ENCODE measurements around the gene CREB5. TPM values are rescaled to one million over a fixed set of nuclear protein-coding genes. Genes with fewer than 3 reads are reported as not detected.

The CREB5 gene
- total RNA-seq, 2 experiments from 2014 or later: 0.19 to 0.22 TPM

DNA sequence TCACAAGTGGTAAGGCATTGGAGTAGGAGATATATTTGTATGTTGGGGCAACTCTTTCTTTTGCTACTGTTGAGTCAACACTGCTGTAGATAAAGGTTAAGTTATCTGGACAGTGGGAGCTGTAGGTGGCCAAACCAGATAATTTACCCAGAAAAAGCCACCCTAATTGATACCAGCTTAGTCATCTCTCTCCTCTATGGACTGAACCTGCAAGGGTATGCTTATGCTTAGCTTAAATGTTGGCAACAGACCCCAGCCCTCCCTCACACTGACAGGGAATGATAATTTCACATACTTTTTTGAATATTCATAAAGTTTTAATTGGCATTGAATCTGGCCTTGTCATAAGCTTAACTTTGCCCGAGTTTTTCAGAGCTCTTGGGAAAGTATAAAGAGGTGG lies 66.3 kb downstream of the CREB5 start:
- Histone ChIP-seq H3K4me1 (ENCODE audit: insufficient read depth, low read length) (no peaks in the 10 kb centered on the region), H3K9me3 (ENCODE audit: control insufficient read depth in 1 of 2, insufficient read depth in 1 of 2, low read length in 2 of 2) (no peaks in the 10 kb centered on the region), H3K36me3 (ENCODE audit: insufficient read depth, low read length) (no peaks in the 10 kb centered on the region), H3K27ac (ENCODE audit: low read depth in 1 of 2, low read length in 2 of 2) (no peak overlapping the region), H3K4me3 (ENCODE audit: low read length) (no peak overlapping the region), H3K27me3 (ENCODE audit: control insufficient read depth in 1 of 2, insufficient read depth in 2 of 2, low read length in 2 of 2) (peaks cover 5 to 8% of the 10 kb centered on the region in 2 experiments)
- no peak overlapping the region for H3K4me3 Mint-ChIP-seq
- POLR2A ChIA-PET: no interaction called here
- no peaks in the 10 kb centered on the region for H3K36me3 Mint-ChIP-seq (ENCODE audit: low read depth)
- intact Hi-C loops (cut with DNase I, micrococcal nuclease): no loop called here
- H3K9me3 Mint-ChIP-seq: no peaks in the 10 kb centered on the region
- no peak overlapping the region for H3K27ac Mint-ChIP-seq
- CTCF ChIA-PET: no interaction called here
- TF ChIP-seq, protein P1, sequence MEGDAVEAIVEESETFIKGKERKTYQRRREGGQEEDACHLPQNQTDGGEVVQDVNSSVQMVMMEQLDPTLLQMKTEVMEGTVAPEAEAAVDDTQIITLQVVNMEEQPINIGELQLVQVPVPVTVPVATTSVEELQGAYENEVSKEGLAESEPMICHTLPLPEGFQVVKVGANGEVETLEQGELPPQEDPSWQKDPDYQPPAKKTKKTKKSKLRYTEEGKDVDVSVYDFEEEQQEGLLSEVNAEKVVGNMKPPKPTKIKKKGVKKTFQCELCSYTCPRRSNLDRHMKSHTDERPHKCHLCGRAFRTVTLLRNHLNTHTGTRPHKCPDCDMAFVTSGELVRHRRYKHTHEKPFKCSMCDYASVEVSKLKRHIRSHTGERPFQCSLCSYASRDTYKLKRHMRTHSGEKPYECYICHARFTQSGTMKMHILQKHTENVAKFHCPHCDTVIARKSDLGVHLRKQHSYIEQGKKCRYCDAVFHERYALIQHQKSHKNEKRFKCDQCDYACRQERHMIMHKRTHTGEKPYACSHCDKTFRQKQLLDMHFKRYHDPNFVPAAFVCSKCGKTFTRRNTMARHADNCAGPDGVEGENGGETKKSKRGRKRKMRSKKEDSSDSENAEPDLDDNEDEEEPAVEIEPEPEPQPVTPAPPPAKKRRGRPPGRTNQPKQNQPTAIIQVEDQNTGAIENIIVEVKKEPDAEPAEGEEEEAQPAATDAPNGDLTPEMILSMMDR (IDR thresholded peaks at IDR 0.05): no peak
- no peaks in the 10 kb centered on the region for H3K4me1 Mint-ChIP-seq (ENCODE audit: low read depth)
- no peak for DNase-seq
- H3K27me3 Mint-ChIP-seq: peaks cover 33% of the 10 kb centered on the region
- no peak for ATAC-seq (ENCODE audit: poor library complexity)

DNA sequence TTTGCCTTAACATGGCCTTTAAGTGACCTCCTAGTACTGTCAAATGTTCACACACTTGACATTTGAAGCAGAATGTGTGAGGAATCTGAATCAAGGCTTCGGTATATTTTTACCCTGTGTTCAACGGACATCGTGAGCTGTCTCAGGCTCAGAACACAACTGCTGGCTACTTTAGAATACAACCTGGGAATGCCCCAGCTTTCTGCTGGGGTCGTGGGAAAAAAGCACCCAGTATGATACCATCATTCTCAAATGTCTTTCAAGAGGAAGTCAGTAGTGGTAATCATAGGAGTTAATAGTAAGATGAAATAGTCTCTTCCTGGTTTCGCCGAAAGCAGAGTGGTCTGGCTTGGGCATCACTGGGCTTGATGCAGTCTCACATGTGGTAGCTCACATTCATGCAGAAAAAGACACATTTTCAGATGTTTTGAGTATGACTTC lies 67.2 kb downstream of the CREB5 start:
- H3K9me3 Mint-ChIP-seq: no peaks in the 10 kb centered on the region
- POLR2A ChIA-PET: no interaction called here
- no peak overlapping the region for H3K27ac ChIP-seq (ENCODE audit: low read depth in 1 of 2, low read length in 2 of 2)
- no peak overlapping the region for H3K4me3 Mint-ChIP-seq
- CTCF ChIA-PET: no interaction called here
- no peak overlapping the region for H3K4me3 ChIP-seq (ENCODE audit: low read length)
- H3K36me3 Mint-ChIP-seq (ENCODE audit: low read depth): no peaks in the 10 kb centered on the region
- ATAC-seq (ENCODE audit: poor library complexity): no peak
- H3K27me3 ChIP-seq (ENCODE audit: control insufficient read depth in 1 of 2, insufficient read depth in 2 of 2, low read length in 2 of 2): peaks cover 4 to 5% of the 10 kb centered on the region in 2 experiments
- DNase-seq: no peak
- no peaks in the 10 kb centered on the region for H3K9me3 ChIP-seq (ENCODE audit: control insufficient read depth in 1 of 2, insufficient read depth in 1 of 2, low read length in 2 of 2)
- no peaks in the 10 kb centered on the region for H3K36me3 ChIP-seq (ENCODE audit: insufficient read depth, low read length)
- H3K4me1 ChIP-seq (ENCODE audit: insufficient read depth, low read length): no peaks in the 10 kb centered on the region
- H3K27ac Mint-ChIP-seq: no peak overlapping the region
- H3K4me1 Mint-ChIP-seq (ENCODE audit: low read depth): no peaks in the 10 kb centered on the region
- H3K27me3 Mint-ChIP-seq: peaks cover 28% of the 10 kb centered on the region
- intact Hi-C loops (cut with DNase I, micrococcal nuclease): no loop called here
- TF ChIP-seq, protein P1 (IDR thresholded peaks at IDR 0.05): no peak

DNA sequence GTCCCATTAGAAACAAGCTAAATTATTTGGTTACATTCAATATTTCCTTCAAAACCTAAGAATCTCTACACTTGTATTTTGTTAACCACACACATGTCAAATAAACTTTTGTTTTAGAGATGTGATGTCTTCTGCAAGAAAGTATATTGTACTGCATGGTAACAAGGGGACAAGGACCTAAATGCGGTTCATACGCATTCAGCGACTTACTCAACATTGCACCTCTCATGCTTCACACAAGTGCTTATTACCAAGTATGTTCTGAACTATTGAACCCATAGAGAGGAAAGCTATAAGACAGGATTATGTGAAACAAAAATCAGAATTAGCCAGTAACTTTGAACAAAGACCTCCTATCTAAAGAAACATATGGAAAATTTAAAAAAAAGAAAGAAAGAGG lies 68.3 kb downstream of the CREB5 start:
- ChIA-PET CTCF (no interaction called here), POLR2A (no interaction called here)
- TF ChIP-seq, protein P1 (IDR thresholded peaks at IDR 0.05): no peak
- Histone ChIP-seq H3K27me3 (ENCODE audit: control insufficient read depth in 1 of 2, insufficient read depth in 2 of 2, low read length in 2 of 2) (peaks cover 4 to 5% of the 10 kb centered on the region in 2 experiments), H3K4me1 (ENCODE audit: insufficient read depth, low read length) (no peaks in the 10 kb centered on the region), H3K4me3 (ENCODE audit: low read length) (no peak overlapping the region), H3K27ac (ENCODE audit: low read depth in 1 of 2, low read length in 2 of 2) (no peak overlapping the region), H3K9me3 (ENCODE audit: control insufficient read depth in 1 of 2, insufficient read depth in 1 of 2, low read length in 2 of 2) (no peaks in the 10 kb centered on the region), H3K36me3 (ENCODE audit: insufficient read depth, low read length) (no peaks in the 10 kb centered on the region)
- H3K27me3 Mint-ChIP-seq: peaks cover 27% of the 10 kb centered on the region
- H3K27ac Mint-ChIP-seq: no peak overlapping the region
- DNase-seq (no peak), ATAC-seq (ENCODE audit: poor library complexity) (no peak)
- H3K9me3 Mint-ChIP-seq: no peaks in the 10 kb centered on the region
- H3K4me3 Mint-ChIP-seq: no peak overlapping the region
- H3K4me1 Mint-ChIP-seq (ENCODE audit: low read depth): no peaks in the 10 kb centered on the region
- intact Hi-C loops (cut with DNase I, micrococcal nuclease): no loop called here
- H3K36me3 Mint-ChIP-seq (ENCODE audit: low read depth): no peaks in the 10 kb centered on the region
